NCI-H446 (cell line): ENCODE measurements around the gene PTPN20.
A peak's percentile ranks its signal among the peaks of the same experiment; 100 is the strongest.

Experiments
- DNase-seq, 2 experiments: peaks; one replicate each; lab custom pipeline; 2025; lab: John Stamatoyannopoulos, UW

Gene PTPN20

GRCh38 chr10:47022311-47023131 is 111.3 kb downstream of the PTPN20 start:
- no peak for DNase-seq

- no peak for DNase-seq
Observed at GRCh38 chr10:47023237-47024045, 112.2 kb downstream of the PTPN20 start.

GRCh38 chr10:47024046-47024322 is 112.8 kb downstream of the PTPN20 start:
- no peak for DNase-seq

GRCh38 chr10:47024399-47025252 is 113.4 kb downstream of the PTPN20 start:
- peak in 1 of 2 experiments; percentile 34 for DNase-seq

DNA sequence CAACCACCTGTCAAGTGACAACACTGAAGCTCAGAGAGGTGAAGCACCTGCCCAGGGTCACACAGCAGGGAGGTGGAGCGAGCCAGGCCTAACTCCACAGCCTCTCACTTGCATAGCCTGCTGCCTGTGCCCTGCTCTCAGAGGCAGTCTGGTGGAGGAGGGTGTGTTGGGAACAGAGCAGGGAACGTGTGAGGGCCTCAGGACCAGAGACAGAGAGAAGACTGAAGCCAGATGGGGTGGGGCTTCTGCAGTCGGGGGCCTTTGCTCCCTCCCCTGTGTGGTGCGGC is 114.0 kb downstream of the PTPN20 start:
- DNase-seq: no peak

DNA sequence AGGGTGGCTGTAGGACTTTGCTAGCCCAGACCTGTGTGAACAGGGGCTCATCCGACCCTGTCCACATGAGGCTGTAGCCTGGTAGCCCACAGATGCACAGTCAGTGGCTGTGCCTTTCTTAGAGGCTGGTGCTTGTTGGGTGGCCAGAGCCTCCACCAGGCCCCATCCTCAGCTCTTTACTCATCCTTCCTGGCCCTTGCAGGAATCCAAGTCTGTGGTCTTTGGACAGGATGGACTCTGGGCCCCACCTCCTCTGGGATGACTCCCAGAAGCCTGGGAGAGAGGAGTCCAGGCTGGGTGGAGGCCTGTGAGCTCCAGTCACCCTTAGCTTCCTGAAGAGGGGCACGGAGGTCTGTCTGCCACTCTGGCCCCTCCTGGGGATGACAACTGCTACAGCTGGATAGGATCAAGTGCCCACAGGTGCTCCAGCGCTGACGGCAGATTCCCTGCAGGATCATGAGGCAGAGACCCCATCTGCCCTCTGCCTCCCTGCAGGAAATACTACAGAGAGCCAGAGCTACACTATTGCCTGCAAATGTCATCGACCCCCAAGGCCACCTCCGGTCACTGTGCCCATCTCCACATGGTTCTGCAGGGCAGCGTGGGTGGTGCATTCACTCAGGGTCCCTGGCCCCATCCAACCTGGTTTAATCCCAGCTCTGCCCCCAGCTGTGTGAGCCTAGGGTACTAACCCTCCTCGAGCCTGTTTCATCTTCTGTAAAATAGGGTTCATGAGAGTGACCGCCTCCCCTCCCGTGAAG is 114.5 kb downstream of the PTPN20 start:
- no peak for DNase-seq

GRCh38 chr10:47026301-47027107 is 115.3 kb downstream of the PTPN20 start:
- DNase-seq: no peak

DNA sequence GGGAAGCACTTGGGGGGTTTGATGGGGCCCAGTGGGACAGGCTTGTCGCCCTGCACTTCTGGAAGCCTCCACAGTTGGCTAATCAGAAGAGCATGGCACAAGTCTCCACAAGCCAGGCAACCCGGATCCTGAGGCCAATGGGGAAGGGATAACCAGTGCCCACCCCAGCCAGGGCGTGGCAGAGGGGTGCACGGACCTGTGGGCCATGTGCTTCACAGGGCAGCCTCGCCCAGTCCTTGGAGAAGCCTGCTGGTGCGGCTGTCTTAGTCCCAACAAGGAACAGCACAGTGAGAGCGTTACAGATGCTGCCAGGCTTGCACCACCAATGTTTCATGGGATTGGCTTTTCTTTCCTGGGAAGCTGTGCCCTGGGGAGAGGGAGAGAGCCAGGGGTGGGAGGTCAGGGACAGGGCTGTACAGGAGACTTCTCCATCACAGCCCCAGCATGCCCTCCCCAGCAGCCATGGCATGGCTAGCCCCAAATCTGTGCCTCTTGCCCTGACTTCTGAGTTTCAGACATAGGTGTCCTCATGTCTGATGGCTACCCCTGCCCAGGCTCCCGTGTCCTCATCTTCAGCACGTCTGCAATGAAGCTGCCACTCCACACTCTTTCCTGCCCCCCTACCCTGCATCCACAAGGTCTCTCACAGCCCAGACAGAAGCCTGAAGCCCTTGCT is 116.0 kb downstream of the PTPN20 start:
- DNase-seq: no peak

- no peak for DNase-seq
Observed at GRCh38 chr10:47027784-47028260, 116.6 kb downstream of the PTPN20 start.

GRCh38 chr10:47028466-47028865 is 117.2 kb downstream of the PTPN20 start:
- DNase-seq: no peak

DNA sequence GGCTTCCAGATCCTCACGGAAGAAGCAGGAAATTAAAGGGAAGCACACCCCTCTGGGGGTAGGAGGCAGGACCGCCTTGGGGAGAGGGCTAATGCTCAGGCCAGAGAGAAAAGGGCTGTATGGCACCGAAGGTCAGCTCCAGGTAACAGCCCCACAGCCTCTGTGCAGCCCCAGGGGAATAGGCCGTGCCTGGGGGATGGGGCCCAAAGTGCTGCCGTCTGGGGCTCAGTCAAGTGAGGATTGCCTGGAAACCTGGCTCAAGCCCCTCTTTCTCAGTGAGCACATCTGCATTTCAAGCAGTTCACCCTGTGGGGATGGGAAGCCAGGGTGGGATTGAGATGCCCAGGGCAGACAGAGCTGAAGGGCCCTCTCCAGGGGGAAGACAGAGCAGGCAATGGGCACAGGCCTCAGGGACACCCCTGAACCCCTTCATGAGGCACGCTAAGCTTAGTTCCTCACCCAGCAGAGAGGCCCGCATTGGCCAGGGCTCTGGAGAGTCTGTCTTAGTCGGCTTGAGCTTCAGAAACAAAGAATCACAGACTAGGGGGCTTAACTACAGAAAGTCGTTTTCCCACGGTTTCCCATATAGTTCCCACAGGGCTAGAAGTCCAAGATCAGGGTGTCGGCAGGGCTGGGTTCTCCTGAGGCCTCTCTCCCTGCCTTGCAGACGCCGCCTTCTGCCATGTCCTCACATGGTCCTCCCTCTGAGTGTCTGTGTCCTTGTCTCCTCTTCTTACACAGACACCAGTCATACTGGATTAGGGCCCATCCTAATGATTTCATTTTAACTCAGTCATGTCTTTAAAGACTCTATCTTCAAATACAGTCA is 118.2 kb downstream of the PTPN20 start:
- DNase-seq: no peak

- DNase-seq: no peak
Observed at GRCh38 chr10:47030191-47030703, 119.0 kb downstream of the PTPN20 start.

DNA sequence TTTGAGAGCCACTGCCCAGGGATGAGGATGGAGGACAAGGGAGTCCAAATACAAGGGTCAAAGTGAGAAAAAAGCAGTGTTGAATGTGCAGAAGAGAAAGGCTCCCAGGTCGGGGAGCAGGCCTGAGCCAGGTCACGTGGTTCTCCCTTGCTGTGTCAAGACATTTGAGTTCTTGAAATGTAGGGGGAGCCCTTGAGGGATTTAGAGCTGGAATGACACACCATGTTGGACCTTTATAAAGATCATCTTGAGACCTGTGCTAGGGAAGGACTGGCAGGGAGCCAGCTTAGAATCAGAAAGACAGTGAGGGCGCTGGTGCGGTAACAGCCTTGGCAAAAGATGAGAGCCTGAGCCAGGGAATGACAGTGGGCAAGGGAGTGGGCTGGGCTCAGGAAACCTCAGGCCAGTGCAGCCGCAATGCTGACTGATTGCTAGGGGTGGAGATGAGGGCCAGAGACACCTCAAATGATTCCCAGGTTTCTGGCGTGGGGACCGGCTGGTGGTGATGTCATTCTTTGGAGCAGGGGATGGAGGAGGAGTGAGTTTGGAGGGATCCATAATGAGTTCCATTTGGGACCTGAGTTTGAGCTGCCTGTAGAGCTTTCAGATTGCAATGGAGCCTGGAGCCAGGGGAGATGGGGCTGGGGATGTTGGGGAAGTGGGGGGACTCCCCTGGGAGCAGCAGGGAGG is 120.1 kb downstream of the PTPN20 start:
- DNase-seq: no peak

- DNase-seq: no peak
Observed at GRCh38 chr10:47031901-47032465, 120.8 kb downstream of the PTPN20 start.

GRCh38 chr10:47033081-47033480 is 121.9 kb downstream of the PTPN20 start:
- no peak for DNase-seq

- no peak for DNase-seq
Observed at GRCh38 chr10:47033541-47034270, 122.5 kb downstream of the PTPN20 start.

DNA sequence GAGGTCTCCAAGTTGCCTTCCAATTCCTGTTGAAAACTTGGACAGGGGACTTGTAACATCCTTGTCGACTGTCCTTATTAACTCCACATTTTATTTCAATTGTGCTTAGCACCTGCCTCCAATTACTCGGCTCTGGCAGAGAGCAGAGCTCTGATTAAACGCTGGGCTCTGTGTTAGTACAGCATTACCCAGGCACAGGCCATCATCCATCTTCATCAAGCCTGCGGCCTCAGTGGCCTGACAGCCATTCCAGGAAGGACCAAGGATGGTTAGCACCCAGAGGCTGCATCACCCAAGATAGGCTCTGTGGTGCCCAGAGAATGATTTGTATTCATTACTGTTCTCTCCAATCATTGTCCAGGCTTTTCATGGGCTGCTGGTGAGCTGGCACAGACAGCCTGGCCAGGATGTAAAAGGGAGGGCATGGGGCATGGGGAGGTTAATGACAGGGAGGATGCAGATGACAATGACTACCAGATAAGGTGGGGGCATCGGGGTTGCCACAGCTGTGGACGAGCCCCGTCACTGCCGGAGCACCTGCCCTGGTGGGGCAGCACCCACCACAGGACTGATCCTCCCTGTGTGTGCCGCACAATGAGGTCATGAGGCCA is 123.3 kb downstream of the PTPN20 start:
- no peak for DNase-seq
